CD4-positive, alpha-beta T cell treated with Interleukin-6 for 4 hours (primary cell): Measurements from ENCODE around the gene IL2.

Source experiments
- DNase-seq: peaks from one replicate; pipeline ENCODE4 v3.0.0-alpha.2; 2020; ENCODE audit warnings: mixed read lengths

The IL2 gene

GRCh38 chr4:122456231-122457116, at the start of gene IL2:
Gene IL2 (minus strand): TSS chr4:122456725. CDS start chr4:122456440, 285 bp downstream.
- peak; percentile 3 for DNase-seq

- DNase-seq, result no peak
These were observed 46.7 kb upstream of the IL2 start for GRCh38 chr4:122503214-122503613.

GRCh38 chr4:122500852-122501501, 44.5 kb upstream of the IL2 start:
- no peak for DNase-seq

- no peak for DNase-seq
These were observed 32.5 kb upstream of the IL2 start for GRCh38 chr4:122489061-122489460.

- DNase-seq, result no peak
These were observed 27.0 kb upstream of the IL2 start for GRCh38 chr4:122483481-122483880.

GRCh38 chr4:122481766-122482405, 25.4 kb upstream of the IL2 start:
- no peak for DNase-seq

- no peak for DNase-seq
These were observed 24.3 kb upstream of the IL2 start for GRCh38 chr4:122480655-122481487.

GRCh38 chr4:122479935-122480416, 23.5 kb upstream of the IL2 start:
- no peak for DNase-seq

GRCh38 chr4:122476745-122477144, 20.2 kb upstream of the IL2 start:
- DNase-seq, result no peak

- no peak for DNase-seq
These were observed 19.6 kb upstream of the IL2 start for GRCh38 chr4:122476126-122476525.

GRCh38 chr4:122475233-122475632, 18.7 kb upstream of the IL2 start:
- DNase-seq, result no peak

GRCh38 chr4:122469457-122469856, 12.9 kb upstream of the IL2 start:
- DNase-seq, result no peak

- DNase-seq, result peak; percentile 47
These were observed 2.1 kb upstream of the IL2 start for GRCh38 chr4:122458625-122459024.

GRCh38 chr4:122453384-122453995, 3.0 kb downstream of the IL2 start:
- no peak for DNase-seq

GRCh38 chr4:122450847-122451246, 5.7 kb downstream of the IL2 start:
- peak; percentile 6 for DNase-seq

- no peak for DNase-seq
These were observed 22.2 kb downstream of the IL2 start for GRCh38 chr4:122434285-122434684.

- DNase-seq, result no peak
These were observed 25.2 kb downstream of the IL2 start for GRCh38 chr4:122431351-122431750.

- DNase-seq, result no peak
These were observed 33.3 kb downstream of the IL2 start for GRCh38 chr4:122423246-122423645.

GRCh38 chr4:122412547-122412946, 44.0 kb downstream of the IL2 start:
- no peak for DNase-seq

GRCh38 chr4:122403861-122404260, 52.7 kb downstream of the IL2 start:
- no peak for DNase-seq
